ENCODE results near the gene MGST1. TPM values are rescaled to one million over a fixed set of nuclear protein-coding genes. Genes with fewer than 3 reads are reported as not detected.

Gene MGST1
- polyA plus RNA-seq, 12 donors, result 9.1 to 43.4 (median 20.6) TPM; not detected in 1

Other genes with a start within 250 kb of the MGST1 start
- not detected for gene SLC15A5, start 70.0 kb upstream of the MGST1 start, polyA plus RNA-seq (ENCODE audit: insufficient read length in 12 of 12)

All from muscle of arm (tissue), 12 donors.